Tibial nerve (tissue), 4 donors: Measurements from ENCODE around the gene ECEL1.

Experiments used
- EP300 ChIP-seq, 2 donors: sonication (generic); formaldehyde crosslinking; IDR thresholded peaks; one replicate each; pipeline ENCODE4 v1.6.1; 2017; ENCODE audit warnings: antibody characterized with exemption in 2 of 2, mild to moderate bottlenecking in 1 of 2
- POLR2A ChIP-seq, 2 donors: fragments of 450-650 bp; IDR thresholded peaks; one replicate each; pipeline ENCODE4 v1.6.1; 2017; ENCODE audit warnings: antibody characterized with exemption in 2 of 2, mild to moderate bottlenecking in 2 of 2, moderate library complexity in 2 of 2
- TF ChIP-seq, protein P1 (sequence below), 5 experiments: fragments of 200-600 bp in 3 of 5; fragments of 450-650 bp in 2 of 5; sonication (generic) in 3 of 5; IDR thresholded peaks; one replicate each; pipeline ENCODE4 v1.5.1; 2016 to 2019; ENCODE audit warnings: antibody characterized with exemption in 5 of 5, mild to moderate bottlenecking in 3 of 5, moderate library complexity in 2 of 5

DNA sequence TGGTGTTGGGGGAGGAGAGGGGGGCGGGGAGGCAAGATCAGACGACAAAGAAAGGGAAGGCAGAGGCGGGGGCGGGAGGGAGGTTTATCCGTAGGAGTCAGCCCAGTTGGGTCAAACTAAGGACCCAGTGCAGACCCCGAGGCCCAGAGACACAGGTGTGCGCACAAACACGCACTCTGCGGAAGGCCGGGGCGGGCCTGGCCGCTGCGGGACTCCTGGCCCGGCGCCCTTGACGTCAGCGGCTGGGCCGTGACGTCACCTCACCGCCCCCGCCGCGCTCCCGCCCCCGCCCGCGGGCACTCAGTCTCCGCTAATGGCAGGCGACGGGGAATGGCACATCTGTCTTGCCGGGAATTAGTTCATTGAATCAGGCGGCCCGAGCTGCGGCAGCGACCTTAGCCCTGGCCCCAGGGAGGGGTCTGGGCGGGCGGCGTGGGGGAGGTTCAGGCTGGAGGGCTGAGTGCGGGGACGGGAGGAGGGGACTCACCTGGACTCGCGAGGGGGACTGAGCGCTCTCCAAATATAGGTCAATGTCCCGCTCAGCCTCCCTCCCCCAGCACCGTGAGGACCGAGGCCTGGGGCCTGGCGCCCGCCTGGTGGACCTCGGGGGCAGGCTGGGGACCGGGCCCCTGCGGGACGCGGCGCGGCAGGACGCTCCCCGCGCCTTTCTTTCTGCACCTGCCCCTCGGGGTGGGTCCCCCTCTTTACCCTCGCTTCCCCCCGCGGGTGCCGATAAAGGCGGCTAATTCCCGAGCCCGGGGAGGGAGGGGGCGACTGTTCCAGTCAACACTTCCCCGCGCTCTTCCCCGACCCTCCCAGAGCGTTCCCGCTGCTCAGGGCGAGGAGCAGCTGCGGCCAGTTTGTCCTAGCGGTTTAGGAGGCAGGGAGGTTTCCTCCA lies 15.5 kb upstream of the ECEL1 start:
- TF ChIP-seq, protein P1, sequence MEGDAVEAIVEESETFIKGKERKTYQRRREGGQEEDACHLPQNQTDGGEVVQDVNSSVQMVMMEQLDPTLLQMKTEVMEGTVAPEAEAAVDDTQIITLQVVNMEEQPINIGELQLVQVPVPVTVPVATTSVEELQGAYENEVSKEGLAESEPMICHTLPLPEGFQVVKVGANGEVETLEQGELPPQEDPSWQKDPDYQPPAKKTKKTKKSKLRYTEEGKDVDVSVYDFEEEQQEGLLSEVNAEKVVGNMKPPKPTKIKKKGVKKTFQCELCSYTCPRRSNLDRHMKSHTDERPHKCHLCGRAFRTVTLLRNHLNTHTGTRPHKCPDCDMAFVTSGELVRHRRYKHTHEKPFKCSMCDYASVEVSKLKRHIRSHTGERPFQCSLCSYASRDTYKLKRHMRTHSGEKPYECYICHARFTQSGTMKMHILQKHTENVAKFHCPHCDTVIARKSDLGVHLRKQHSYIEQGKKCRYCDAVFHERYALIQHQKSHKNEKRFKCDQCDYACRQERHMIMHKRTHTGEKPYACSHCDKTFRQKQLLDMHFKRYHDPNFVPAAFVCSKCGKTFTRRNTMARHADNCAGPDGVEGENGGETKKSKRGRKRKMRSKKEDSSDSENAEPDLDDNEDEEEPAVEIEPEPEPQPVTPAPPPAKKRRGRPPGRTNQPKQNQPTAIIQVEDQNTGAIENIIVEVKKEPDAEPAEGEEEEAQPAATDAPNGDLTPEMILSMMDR (IDR thresholded peaks at IDR 0.05): no peak
- TF ChIP-seq POLR2A (IDR thresholded peaks at IDR 0.05): no peak
- no peak for TF ChIP-seq EP300 (IDR thresholded peaks at IDR 0.05)
